Measurements from ENCODE around the gene ZNF891. TPM values are rescaled to one million over a fixed set of nuclear protein-coding genes. Genes with fewer than 3 reads are reported as not detected.
A peak's percentile ranks its signal among the peaks of the same experiment; 100 is the strongest.

ZNF891 gene
- 1 to 10 TPM; 4.3 to 5.4 TPM for total RNA-seq

DNA sequence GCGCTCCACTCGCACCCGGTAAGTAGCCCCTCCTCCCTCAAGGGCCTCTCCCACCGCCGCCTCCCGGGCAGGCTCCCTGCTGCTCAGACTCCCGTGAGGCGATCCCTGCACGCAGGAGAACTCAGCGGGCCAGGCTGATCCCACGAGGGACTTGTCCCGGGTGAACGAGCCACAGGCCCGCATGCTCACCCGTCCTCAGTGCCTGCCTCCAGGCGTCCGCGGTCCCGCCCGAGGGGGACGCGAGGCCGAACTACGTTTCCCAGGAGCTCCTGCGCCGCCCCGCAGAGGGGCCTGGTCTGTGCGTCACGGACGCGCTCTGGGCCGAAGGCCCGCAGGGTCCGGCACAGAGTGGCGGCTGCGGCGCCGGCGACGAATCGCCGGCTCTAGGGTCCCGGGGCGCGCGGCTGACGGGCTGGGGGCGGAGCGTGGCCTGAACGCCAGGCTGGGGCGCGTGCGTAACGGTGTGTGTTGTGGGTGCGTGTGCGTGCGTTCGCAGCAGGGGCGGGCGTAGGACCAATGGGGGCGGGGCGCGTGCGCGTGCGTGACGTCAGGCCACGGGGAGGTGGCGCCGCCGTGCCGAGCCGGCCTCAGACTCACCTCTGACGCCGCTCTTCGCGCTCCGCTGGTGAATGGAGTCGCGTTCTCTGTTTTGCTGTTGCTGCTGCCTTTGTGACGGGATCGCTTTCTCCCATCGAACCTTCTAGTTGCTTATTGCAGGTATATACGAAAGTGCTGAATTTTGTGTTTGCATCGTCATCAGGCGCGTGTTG is at the start of gene ZNF891, which contains the start of gene ZNF10:
ZNF891 (minus strand) TSS at position 237 of the 770 bp plus-strand sequence. CDS start 8,356 bp downstream, outside the sequence.
ZNF10 (plus strand) TSS at position 590 of the 770 bp plus-strand sequence. CDS start 13,866 bp downstream, outside the sequence.
- Histone ChIP-seq H3K27me3 (replicated peaks; ENCODE audit: insufficient read depth) (no peaks in the 10 kb centered on the region), H3K9me3 (peaks cover 70% of the 10 kb centered on the region), H3K4me3 (peak within 1 kb of the TSS; percentile 93), H3K27ac (peak within 1 kb of the TSS; percentile 86 to 94), H3K36me3 (peaks cover 18% of the 10 kb centered on the region), H3K4me1 (ENCODE audit: control insufficient read depth in 1 of 2, low read depth in 2 of 2) (peaks cover 6 to 8% of the 10 kb centered on the region in 2 donors)
- DNase-seq (ENCODE audit: low spot score), result peak; percentile 76
- peak; percentile 98 for ATAC-seq (ENCODE audit: insufficient number of reproducible peaks, low FRiP score, low read depth)
- TF ChIP-seq, protein P1, sequence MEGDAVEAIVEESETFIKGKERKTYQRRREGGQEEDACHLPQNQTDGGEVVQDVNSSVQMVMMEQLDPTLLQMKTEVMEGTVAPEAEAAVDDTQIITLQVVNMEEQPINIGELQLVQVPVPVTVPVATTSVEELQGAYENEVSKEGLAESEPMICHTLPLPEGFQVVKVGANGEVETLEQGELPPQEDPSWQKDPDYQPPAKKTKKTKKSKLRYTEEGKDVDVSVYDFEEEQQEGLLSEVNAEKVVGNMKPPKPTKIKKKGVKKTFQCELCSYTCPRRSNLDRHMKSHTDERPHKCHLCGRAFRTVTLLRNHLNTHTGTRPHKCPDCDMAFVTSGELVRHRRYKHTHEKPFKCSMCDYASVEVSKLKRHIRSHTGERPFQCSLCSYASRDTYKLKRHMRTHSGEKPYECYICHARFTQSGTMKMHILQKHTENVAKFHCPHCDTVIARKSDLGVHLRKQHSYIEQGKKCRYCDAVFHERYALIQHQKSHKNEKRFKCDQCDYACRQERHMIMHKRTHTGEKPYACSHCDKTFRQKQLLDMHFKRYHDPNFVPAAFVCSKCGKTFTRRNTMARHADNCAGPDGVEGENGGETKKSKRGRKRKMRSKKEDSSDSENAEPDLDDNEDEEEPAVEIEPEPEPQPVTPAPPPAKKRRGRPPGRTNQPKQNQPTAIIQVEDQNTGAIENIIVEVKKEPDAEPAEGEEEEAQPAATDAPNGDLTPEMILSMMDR (IDR thresholded peaks at IDR 0.05), result no peak

DNA sequence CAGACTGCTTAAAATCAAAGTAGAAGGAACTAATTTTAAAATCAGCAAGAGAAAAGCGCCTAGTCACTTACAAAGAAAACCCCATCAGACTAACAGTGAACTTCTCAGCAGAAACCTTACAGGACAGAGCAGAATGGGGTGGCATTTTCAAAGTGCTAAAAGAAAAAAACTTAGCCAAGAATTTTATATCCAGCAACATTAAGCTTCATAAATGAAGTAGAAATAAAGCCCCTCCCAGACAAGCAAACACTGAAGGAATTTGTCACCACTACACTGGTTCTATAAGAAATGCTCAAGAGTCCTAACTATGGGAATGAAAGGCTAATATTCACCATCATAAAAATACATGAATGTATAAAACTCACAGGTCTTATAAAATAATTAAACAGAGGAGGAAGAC is 44.8 kb upstream of the ZNF891 start:
- Histone ChIP-seq H3K27me3 (replicated peaks; ENCODE audit: insufficient read depth) (no peaks in the 10 kb centered on the region), H3K36me3 (no peaks in the 10 kb centered on the region), H3K9me3 (peaks cover 36% of the 10 kb centered on the region), H3K4me3 (no peak overlapping the region), H3K4me1 (ENCODE audit: control insufficient read depth in 1 of 2, low read depth in 2 of 2) (no peaks in the 10 kb centered on the region), H3K27ac (no peak overlapping the region)
- no peak for ATAC-seq (ENCODE audit: insufficient number of reproducible peaks, low FRiP score, low read depth)
- TF ChIP-seq, protein P1 (IDR thresholded peaks at IDR 0.05), result no peak
- no peak for DNase-seq (ENCODE audit: low spot score)

DNA sequence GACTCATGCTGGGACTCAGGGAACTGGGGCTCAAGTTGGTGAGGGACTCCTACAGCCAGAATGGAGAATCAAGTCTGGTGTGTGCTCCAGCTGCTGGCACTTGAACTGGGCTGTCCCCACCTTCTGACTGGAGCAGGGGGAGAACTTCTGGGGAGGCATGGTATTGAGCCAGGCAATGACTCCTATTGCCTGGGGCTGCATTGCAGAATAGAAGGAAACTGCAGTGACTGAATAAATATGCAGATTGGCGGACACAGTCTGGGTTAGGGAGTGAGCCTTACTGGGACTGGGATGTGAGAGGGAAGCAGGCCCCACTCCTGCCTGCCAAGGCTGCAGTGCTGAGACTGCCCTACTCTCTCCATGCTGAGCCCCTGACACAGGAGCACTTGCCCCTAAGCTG is 42.4 kb upstream of the ZNF891 start:
- Histone ChIP-seq H3K4me1 (ENCODE audit: control insufficient read depth in 1 of 2, low read depth in 2 of 2) (no peaks in the 10 kb centered on the region), H3K27me3 (replicated peaks; ENCODE audit: insufficient read depth) (no peaks in the 10 kb centered on the region), H3K36me3 (no peaks in the 10 kb centered on the region), H3K27ac (no peak overlapping the region), H3K9me3 (peaks cover 50% of the 10 kb centered on the region), H3K4me3 (no peak overlapping the region)
- DNase-seq (ENCODE audit: low spot score) (no peak), ATAC-seq (ENCODE audit: insufficient number of reproducible peaks, low FRiP score, low read depth) (no peak)
- TF ChIP-seq, protein P1 (IDR thresholded peaks at IDR 0.05), result no peak

DNA sequence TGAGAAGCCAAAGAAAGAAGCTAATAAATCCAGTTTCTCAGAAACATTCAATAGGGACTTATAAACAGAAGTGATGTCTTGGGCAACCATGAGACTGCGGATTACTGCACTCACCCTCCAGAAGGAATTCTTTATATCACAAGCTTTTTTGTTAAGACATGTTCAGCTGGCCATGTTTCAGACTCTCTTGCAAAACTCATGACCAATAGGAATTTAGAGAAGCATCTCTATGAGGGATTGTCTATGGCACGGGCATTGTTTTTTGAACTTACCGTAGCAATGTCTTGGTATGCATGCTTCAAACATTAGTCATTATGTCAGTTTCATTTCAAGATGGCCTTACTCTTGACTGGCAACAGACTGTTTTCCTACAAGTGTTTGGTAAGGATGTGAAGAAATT is 35.7 kb upstream of the ZNF891 start:
- no peaks in the 10 kb centered on the region for H3K4me1 ChIP-seq (ENCODE audit: control insufficient read depth in 1 of 2, low read depth in 2 of 2)
- peaks cover 66% of the 10 kb centered on the region for H3K9me3 ChIP-seq
- H3K4me3 ChIP-seq, result no peak overlapping the region
- ATAC-seq (ENCODE audit: insufficient number of reproducible peaks, low FRiP score, low read depth), result no peak
- H3K27me3 ChIP-seq (replicated peaks; ENCODE audit: insufficient read depth), result no peaks in the 10 kb centered on the region
- no peak overlapping the region for H3K27ac ChIP-seq
- DNase-seq (ENCODE audit: low spot score), result no peak
- H3K36me3 ChIP-seq, result no peaks in the 10 kb centered on the region
- TF ChIP-seq, protein P1 (IDR thresholded peaks at IDR 0.05), result no peak

DNA sequence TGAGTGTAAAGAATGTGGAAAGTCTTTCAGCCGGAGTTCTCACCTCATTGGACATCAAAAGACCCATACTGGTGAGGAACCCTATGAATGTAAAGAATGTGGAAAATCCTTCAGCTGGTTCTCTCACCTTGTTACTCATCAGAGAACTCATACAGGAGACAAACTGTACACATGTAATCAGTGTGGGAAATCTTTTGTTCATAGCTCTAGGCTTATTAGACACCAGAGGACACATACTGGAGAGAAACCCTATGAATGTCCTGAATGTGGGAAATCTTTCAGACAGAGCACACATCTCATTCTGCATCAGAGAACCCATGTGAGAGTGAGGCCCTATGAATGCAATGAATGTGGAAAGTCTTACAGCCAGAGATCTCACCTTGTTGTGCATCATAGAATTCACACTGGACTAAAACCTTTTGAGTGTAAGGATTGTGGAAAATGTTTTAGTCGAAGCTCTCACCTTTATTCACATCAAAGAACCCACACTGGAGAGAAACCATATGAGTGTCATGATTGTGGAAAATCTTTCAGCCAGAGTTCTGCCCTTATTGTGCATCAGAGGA is 26.1 kb upstream of the ZNF891 start:
- no peak overlapping the region for H3K27ac ChIP-seq
- peak overlapping the region; percentile 24 for H3K4me3 ChIP-seq
- no peaks in the 10 kb centered on the region for H3K4me1 ChIP-seq (ENCODE audit: control insufficient read depth in 1 of 2, low read depth in 2 of 2)
- H3K36me3 ChIP-seq, result peaks cover 67% of the 10 kb centered on the region
- H3K27me3 ChIP-seq (replicated peaks; ENCODE audit: insufficient read depth), result no peaks in the 10 kb centered on the region
- ATAC-seq (ENCODE audit: insufficient number of reproducible peaks, low FRiP score, low read depth), result no peak
- TF ChIP-seq, protein P1 (IDR thresholded peaks at IDR 0.05), result no peak
- H3K9me3 ChIP-seq, result peaks cover 99% of the 10 kb centered on the region
- DNase-seq (ENCODE audit: low spot score), result no peak
